PC-3 (cell line): ENCODE data around the gene LRRTM1. TPM values are rescaled to one million over a fixed set of nuclear protein-coding genes. Genes with fewer than 3 reads are reported as not detected.

Experiments used
- ATAC-seq: fragments of 200-7000 bp; cut with Tn5 transposase; 2 replicates; pipeline ENCODE4 v1.9.1; 2020; ENCODE audit warnings: mild to moderate bottlenecking, moderate library complexity
- BruUV-seq: library from RNA; stranded (reverse); fragments of 400-500 nt; replicated peaks from 2 replicates; lab custom pipeline; 2021; lab: Mats Ljungman, UMichigan
- CTCF ChIA-PET: fragments of 300-600 bp; sonication (Branson Sonifier 250); formaldehyde crosslinking; loops from one replicate; lab custom pipeline; 2022; ENCODE audit warnings: antibody characterized with exemption; lab: Charles Lee
- POLR2A ChIA-PET: fragments of 300-600 bp; sonication (Branson Sonifier 250); formaldehyde crosslinking; loops from one replicate; lab custom pipeline; 2022; ENCODE audit warnings: antibody characterized with exemption; ENCODE audit not compliant: unreplicated experiment; lab: Charles Lee
- DNase-seq: peaks from one replicate; pipeline ENCODE4 v3.0.0-alpha.2; 2015
- H2AFZ ChIP-seq: fragments of 300-600 bp; sonication (generic); 2 replicates; pipeline ENCODE4 v1.6.0; 2016; ENCODE audit warnings: antibody characterized with exemption, low read length
- H3F3A ChIP-seq: fragments of 300-600 bp; sonication (generic); one replicate; pipeline ENCODE4 v1.6.0; 2017; ENCODE audit warnings: antibody characterized with exemption, low read length, control low read depth, mild to moderate bottlenecking; ENCODE audit not compliant: unreplicated experiment
- H3K27ac ChIP-seq: fragments of 300-600 bp; sonication (generic); 2 replicates; pipeline ENCODE4 v1.5.1; 2016; ENCODE audit warnings: mild to moderate bottlenecking, low read length
- H3K27me3 ChIP-seq: fragments of 300-600 bp; sonication (generic); 2 replicates; pipeline ENCODE4 v1.6.1; 2016; ENCODE audit warnings: low read length, mixed read lengths
- H3K36me3 ChIP-seq: fragments of 300-600 bp; sonication (generic); 2 replicates; pipeline ENCODE4 v1.6.1; 2016; ENCODE audit warnings: low read depth, mixed run types, low read length, mixed read lengths
- H3K4me1 ChIP-seq: fragments of 300-600 bp; sonication (generic); 2 replicates; pipeline ENCODE4 v1.5.1; 2016; ENCODE audit warnings: low read length; ENCODE audit not compliant: insufficient read depth
- H3K4me2 ChIP-seq: fragments of 300-600 bp; sonication (generic); 2 replicates; pipeline ENCODE4 v1.6.0; 2016; ENCODE audit warnings: low read length
- H3K4me3 ChIP-seq: fragments of 300-600 bp; sonication (generic); 2 replicates; pipeline ENCODE4 v1.5.1; 2016; ENCODE audit warnings: mild to moderate bottlenecking, low read length, mixed read lengths
- H3K79me2 ChIP-seq: fragments of 300-600 bp; sonication (generic); 2 replicates; pipeline ENCODE4 v1.6.1; 2017; ENCODE audit warnings: low read length, mixed read lengths
- H3K9ac ChIP-seq: fragments of 300-600 bp; sonication (generic); 2 replicates; pipeline ENCODE4 v1.6.0; 2016; ENCODE audit warnings: mild to moderate bottlenecking, low read length
- H3K9me2 ChIP-seq: fragments of 300-600 bp; sonication (generic); replicated peaks from 2 replicates; pipeline ENCODE4 v1.6.1; 2016; ENCODE audit warnings: mixed run types, low read length, mixed read lengths
- H3K9me3 ChIP-seq: fragments of 300-600 bp; sonication (generic); 2 replicates; pipeline ENCODE4 v1.6.1; 2016; ENCODE audit warnings: low read length, mixed read lengths
- H4K20me1 ChIP-seq: fragments of 300-600 bp; sonication (generic); 2 replicates; pipeline ENCODE4 v1.6.1; 2016; ENCODE audit warnings: low read length, mixed read lengths
- CTCF ChIP-seq: fragments of 300-600 bp; sonication (generic); conservative IDR thresholded peaks from 2 replicates; pipeline ENCODE4 v1.5.1; 2017; ENCODE audit warnings: antibody characterized with exemption, low read depth, mild to moderate bottlenecking, low read length
- EZH2 ChIP-seq: fragments of 300-600 bp; sonication (generic); IDR thresholded peaks from one replicate; pipeline ENCODE4 v1.6.1; 2017; ENCODE audit warnings: antibody characterized with exemption, mild to moderate bottlenecking, low read length; ENCODE audit not compliant: unreplicated experiment
- EZH2phosphoT487 ChIP-seq: fragments of 300-600 bp; sonication (generic); IDR thresholded peaks from 2 replicates; pipeline ENCODE4 v1.6.1; 2018; ENCODE audit warnings: mild to moderate bottlenecking, antibody characterized with exemption, low read length, borderline replicate concordance
- intact Hi-C: fragments of 100-400 bp; cut with micrococcal nuclease; formaldehyde crosslinking; loops from 2 replicates; pipeline ENCODE4 v1.9.0; 2023
- total RNA-seq: library from RNA; depleted of rRNA; stranded (reverse); fragments of >200 nt; gene quantifications from 2 replicates; pipeline ENCODE4 v1.2.3, GENCODE V29; 2014

Gene LRRTM1
- total RNA-seq, 1 experiment from 2014 or later: not detected

GRCh38 chr2:80258341-80258740, 46.2 kb downstream of the LRRTM1 start:
- H3K27me3 ChIP-seq: peaks cover 16% of the 10 kb centered on the region
- H3K4me2 ChIP-seq: no peak overlapping the region
- no peak overlapping the region for H3K4me3 ChIP-seq
- H3K9ac ChIP-seq: no peak overlapping the region
- H3K36me3 ChIP-seq: no peaks in the 10 kb centered on the region
- H3K9me2 ChIP-seq: no peaks in the 10 kb centered on the region
- DNase-seq (no peak), ATAC-seq (no peak)
- no peaks in the 10 kb centered on the region for H3F3A ChIP-seq
- no peak overlapping the region for H2AFZ ChIP-seq
- H3K4me1 ChIP-seq: no peaks in the 10 kb centered on the region
- H3K9me3 ChIP-seq: no peaks in the 10 kb centered on the region
- H4K20me1 ChIP-seq: no peaks in the 10 kb centered on the region
- intact Hi-C loops: no loop called here
- POLR2A ChIA-PET: no interaction called here
- H3K79me2 ChIP-seq: no peaks in the 10 kb centered on the region
- H3K27ac ChIP-seq: no peak overlapping the region
- BruUV-seq: no TSS peak
- CTCF ChIA-PET: no interaction called here
- TF ChIP-seq CTCF: no peak
- no peak for TF ChIP-seq EZH2phosphoT487
- no peak for TF ChIP-seq EZH2

- Histone ChIP-seq H3K79me2 (no peaks in the 10 kb centered on the region), H3K36me3 (no peaks in the 10 kb centered on the region), H3K4me1 (no peaks in the 10 kb centered on the region), H3F3A (no peaks in the 10 kb centered on the region), H2AFZ (no peak overlapping the region), H3K9me2 (no peaks in the 10 kb centered on the region), H3K4me2 (no peak overlapping the region), H4K20me1 (no peaks in the 10 kb centered on the region), H3K27ac (no peak overlapping the region), H3K4me3 (no peak overlapping the region), H3K27me3 (peaks cover 16% of the 10 kb centered on the region), H3K9ac (no peak overlapping the region), H3K9me3 (no peaks in the 10 kb centered on the region)
- intact Hi-C loops: no loop called here
- BruUV-seq: no TSS peak
- CTCF ChIA-PET: no interaction called here
- POLR2A ChIA-PET: no interaction called here
- DNase-seq: no peak
- TF ChIP-seq EZH2phosphoT487 (no peak), EZH2 (no peak), CTCF (no peak)
- ATAC-seq: no peak
Observed at GRCh38 chr2:80257450-80257849, 47.1 kb downstream of the LRRTM1 start.

- CTCF ChIA-PET: no interaction called here
- intact Hi-C loops: no loop called here
- no peak; the same call in 1 of the 2 replicates for TF ChIP-seq CTCF
- TF ChIP-seq EZH2: no peak
- no peak for TF ChIP-seq EZH2phosphoT487
Observed at GRCh38 chr2:80256782-80257167, 47.8 kb downstream of the LRRTM1 start.

More at GRCh38 chr2:80256782-80257167, 47.8 kb downstream of the LRRTM1 start:
- POLR2A ChIA-PET: no interaction called here
- Histone ChIP-seq H3K4me2 (no peak overlapping the region), H3K36me3 (no peaks in the 10 kb centered on the region), H3K9me3 (no peaks in the 10 kb centered on the region), H2AFZ (no peak overlapping the region), H3K9me2 (no peaks in the 10 kb centered on the region), H3K4me3 (no peak overlapping the region), H4K20me1 (no peaks in the 10 kb centered on the region), H3F3A (no peaks in the 10 kb centered on the region), H3K79me2 (no peaks in the 10 kb centered on the region), H3K9ac (no peak overlapping the region), H3K27me3 (peaks cover 16% of the 10 kb centered on the region), H3K4me1 (no peaks in the 10 kb centered on the region), H3K27ac (no peak overlapping the region)
- no peak for ATAC-seq
- DNase-seq: no peak
- BruUV-seq: no TSS peak
